Activated CD8-positive, alpha-beta memory T cell treated with anti-CD3 and anti-CD28 coated beads, Interleukin-2, amount 50 U/mL, for 24 hours (primary cell): ENCODE data around the gene TRIOBP.

Experiments
- DNase-seq: peaks from one replicate; pipeline ENCODE4 v3.0.0-alpha.2; 2020; ENCODE audit errors: extremely low read depth

TRIOBP gene

GRCh38 chr22:37731804-37732471 is 35.1 kb downstream of the TRIOBP start:
- no peak for DNase-seq

DNA sequence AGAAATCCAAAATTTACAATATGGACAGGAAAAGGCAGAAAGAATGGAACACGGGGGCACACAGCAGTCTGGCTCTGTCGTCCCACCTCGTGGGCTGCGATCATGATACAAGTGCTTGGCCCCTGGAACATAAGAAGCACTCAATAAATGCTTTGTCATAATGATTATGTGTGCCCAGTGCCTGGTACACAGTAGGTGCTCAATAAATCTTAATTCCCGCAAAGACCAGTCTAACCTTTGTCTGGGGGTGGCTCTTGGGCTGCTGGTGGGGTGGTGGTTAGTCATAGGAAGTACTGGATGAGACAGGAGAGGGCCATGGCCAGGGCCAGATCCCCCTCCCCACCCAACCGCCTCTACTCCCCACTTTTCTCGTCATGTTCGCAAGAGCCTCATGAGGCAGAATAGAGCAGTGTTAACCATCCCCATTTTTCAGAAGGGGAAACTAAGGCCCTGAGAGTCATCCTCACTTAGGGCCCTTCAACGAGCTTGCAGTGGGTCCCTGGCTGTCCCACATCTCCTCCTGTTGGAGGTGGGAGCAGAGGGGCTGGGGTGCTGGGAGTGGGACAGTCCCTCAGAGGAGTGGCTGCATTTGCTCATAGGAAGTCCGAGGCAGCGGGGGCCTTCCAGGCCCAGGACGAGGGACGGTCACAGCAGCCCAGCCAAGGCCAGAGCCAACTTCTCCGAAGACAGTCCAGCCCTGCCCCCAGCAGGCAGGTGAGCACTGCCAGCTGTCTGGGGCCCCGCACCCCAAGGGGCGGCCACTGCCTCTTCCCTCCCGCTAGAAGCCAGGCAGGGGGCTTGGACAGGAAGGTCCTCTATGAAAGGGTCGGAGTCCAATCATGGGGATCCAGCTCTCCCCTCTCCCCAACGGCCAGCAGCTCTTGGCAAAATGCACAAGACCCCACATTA is 36.1 kb downstream of the TRIOBP start:
- no peak for DNase-seq

DNA sequence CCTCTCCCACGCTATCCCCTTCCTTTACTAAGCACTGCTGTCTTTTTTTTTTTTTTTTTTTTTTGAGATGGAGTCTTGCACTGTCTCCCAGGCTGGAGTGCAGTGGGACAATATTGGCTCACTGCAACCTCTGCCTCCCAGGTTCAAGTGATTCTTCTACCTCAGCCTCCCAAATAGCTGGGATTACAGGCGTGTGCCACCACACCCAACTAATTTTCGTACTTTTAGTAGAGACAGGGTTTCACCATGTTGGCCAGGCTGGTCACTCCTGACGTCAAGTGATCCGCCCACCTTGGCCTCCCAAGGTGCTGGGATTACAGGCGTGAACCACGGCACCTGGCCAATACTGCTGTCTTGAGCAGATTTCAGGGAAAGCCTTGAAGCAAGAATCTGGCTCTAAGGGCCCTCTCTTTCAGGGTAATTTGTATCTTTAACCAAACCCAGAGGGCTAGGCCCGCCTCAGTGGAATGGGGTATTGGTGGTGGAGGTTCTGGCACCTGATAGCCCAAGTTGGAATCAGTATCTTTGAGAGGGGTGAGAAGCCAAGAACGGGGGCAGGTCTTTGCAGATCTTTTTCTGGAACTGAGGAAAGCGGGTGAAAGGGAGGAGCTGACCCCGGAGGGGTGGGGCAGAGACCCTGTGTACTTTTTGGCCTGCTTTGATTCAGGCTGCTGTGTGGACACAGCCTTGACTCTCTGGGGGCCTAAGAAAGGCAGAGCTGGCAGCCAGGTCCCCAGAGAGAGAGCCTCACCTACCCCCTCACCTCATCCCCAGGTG is 37.0 kb downstream of the TRIOBP start:
- no peak for DNase-seq

- DNase-seq, result no peak
These were observed 37.5 kb downstream of the TRIOBP start for GRCh38 chr22:37734402-37734700.

DNA sequence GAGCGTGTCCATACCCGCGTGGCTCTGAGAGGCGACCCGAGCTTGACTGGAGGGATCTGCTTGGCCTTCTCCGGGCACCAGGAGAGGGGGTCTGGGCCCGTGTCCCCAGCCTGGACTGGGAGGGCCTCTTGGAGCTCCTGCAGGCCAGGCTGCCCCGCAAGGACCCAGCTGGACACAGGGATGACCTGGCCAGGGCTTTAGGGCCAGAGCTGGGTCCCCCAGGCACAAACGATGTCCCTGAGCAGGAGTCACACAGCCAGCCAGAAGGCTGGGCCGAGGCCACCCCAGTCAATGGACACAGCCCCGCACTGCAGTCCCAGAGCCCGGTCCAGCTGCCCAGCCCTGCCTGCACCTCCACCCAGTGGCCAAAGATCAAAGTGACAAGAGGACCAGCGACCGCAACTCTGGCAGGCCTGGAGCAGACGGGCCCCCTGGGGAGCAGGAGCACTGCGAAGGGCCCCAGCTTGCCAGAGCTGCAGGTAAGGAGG is 38.2 kb downstream of the TRIOBP start:
- no peak for DNase-seq

GRCh38 chr22:37739035-37739434 is 42.2 kb downstream of the TRIOBP start:
- no peak for DNase-seq

- DNase-seq, result no peak
These were observed 42.8 kb downstream of the TRIOBP start for GRCh38 chr22:37739611-37740049.

- DNase-seq, result no peak
These were observed 43.8 kb downstream of the TRIOBP start for GRCh38 chr22:37740455-37741311.

GRCh38 chr22:37741312-37741795 is 44.5 kb downstream of the TRIOBP start:
- DNase-seq, result no peak

- no peak for DNase-seq
These were observed 45.7 kb downstream of the TRIOBP start for GRCh38 chr22:37742376-37743171.

DNA sequence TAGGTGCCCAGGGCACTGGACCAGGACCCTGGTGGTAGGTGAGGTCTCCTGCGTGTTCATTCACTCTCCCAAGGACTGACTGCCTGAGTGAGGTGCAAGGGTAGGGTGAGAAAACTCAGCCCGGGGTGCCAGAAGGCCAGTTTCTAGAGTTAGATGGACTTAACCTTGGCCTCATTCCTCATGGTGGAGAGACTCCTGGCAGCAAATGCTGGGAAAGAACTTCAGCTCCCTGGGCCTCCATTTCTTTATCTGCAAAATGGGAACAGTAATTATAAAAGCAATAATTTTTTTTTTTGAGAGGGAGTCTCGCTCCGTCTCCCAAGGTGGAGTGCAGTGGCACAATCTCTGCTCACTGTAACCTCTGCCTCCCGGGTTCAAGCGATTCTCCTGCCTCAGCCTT is 47.7 kb downstream of the TRIOBP start:
- DNase-seq, result no peak

GRCh38 chr22:37745548-37746365 is 48.9 kb downstream of the TRIOBP start:
- DNase-seq, result peak; percentile 69

- no peak for DNase-seq
These were observed 49.7 kb downstream of the TRIOBP start for GRCh38 chr22:37746366-37747079.

DNA sequence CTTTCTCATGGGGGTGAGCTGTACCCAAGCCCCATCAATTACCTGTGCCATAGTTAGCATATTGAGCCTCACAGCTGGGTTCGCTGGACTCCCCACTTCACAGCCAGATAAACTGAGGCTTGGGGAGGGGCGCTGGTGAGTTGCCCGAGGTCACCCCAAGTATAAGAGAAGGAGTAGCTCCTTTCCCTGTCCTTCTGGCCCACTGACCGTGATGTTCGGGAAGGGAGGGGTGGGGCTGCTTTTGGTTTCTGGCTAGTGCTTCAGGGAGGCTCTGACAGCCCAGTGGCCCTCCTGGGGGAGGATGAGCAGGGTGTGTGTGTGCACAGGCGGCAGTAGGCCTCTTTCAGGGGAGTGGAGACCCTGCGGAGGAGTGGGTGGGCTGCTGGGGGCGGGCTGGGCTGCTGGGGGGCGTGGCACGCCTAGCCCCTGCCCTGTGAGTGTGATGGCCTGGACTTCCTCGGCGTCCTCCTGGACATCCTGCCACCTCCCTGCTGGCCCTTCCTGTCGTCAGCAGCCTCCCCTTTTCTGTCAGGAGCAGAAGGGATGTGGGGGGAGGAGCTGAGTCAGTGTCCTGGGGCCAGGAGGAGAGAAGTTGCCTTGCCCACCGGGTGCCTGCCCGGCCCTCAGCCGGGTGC is 50.3 kb downstream of the TRIOBP start:
- no peak for DNase-seq

GRCh38 chr22:37747715-37748100 is 50.9 kb downstream of the TRIOBP start:
- DNase-seq, result no peak

- DNase-seq, result no peak
These were observed 51.8 kb downstream of the TRIOBP start for GRCh38 chr22:37748659-37749058.

- DNase-seq, result no peak
These were observed 52.4 kb downstream of the TRIOBP start for GRCh38 chr22:37749226-37749625.

GRCh38 chr22:37749831-37750595 is 53.2 kb downstream of the TRIOBP start:
- DNase-seq, result no peak
